Choroid plexus epithelial cell (primary cell): ENCODE measurements around the gene ENO3.

Source experiments
- DNase-seq: peaks from one replicate; pipeline ENCODE4 v3.0.0-alpha.2; 2010; ENCODE audit warnings: low read depth
- H3K4me3 ChIP-seq: 2 replicates; pipeline ENCODE4 v1.5.1; 2011; ENCODE audit warnings: low read depth, mild to moderate bottlenecking, control low read depth, low read length, moderate library complexity
- CTCF ChIP-seq: conservative IDR thresholded peaks from 2 replicates; pipeline ENCODE4 v1.5.1; 2011; ENCODE audit warnings: low read depth, mild to moderate bottlenecking, control low read depth, inconsistent platforms, low read length, moderate library complexity

ENO3 gene

GRCh38 chr17:4973256-4974114, 22.6 kb downstream of the ENO3 start:
- no peak for TF ChIP-seq CTCF
- no peak for DNase-seq
- H3K4me3 ChIP-seq: no peak overlapping the region

DNA sequence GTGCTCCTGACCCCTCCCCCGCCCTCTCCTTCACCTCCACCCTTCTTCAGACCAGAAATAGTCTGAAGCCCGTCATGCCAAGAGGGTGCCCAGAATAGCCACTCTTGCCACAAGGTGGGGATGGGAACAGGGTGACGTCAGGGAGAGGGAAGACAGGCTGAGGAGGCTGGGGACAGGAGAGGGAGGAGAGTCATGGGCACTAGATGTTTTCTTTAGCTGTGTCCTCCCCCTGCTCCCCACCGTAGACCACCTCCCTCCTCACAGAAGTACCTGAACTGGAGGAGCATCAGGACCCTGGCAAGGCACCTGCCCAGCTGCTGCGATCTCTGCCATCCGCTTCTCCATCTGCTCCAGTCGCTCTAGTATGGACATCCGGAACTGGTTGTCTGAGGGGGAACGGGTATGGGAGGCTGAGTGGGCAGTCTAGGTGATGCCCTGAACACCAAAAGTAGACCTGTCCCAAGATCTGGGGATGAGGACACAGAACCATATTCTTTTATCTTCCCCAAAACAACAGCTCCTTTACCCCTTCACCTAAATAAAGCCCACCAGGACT, 23.3 kb downstream of the ENO3 start:
- H3K4me3 ChIP-seq: no peak overlapping the region
- TF ChIP-seq CTCF: no peak
- DNase-seq: no peak

DNA sequence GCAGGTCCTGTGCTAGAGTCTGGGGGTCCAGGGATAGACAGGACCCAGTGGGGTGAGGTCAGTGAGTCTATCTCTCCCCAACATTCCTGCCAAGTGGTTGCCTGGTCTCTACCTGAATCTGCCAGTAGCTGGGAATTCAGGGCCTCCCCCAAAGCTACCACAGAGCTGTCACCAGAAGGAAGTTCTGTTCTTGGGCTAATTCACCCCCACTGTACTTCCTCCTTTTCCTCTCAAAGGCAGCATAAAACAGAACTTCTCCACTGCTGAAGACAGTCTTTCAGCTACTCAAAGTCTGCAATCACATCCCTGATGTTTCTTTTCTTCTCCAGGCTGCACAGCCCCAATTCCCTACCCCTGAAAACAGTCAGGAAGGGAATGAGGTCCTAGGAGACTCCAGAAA, 27.8 kb downstream of the ENO3 start:
- no peak for DNase-seq
- no peak overlapping the region for H3K4me3 ChIP-seq
- no peak for TF ChIP-seq CTCF

DNA sequence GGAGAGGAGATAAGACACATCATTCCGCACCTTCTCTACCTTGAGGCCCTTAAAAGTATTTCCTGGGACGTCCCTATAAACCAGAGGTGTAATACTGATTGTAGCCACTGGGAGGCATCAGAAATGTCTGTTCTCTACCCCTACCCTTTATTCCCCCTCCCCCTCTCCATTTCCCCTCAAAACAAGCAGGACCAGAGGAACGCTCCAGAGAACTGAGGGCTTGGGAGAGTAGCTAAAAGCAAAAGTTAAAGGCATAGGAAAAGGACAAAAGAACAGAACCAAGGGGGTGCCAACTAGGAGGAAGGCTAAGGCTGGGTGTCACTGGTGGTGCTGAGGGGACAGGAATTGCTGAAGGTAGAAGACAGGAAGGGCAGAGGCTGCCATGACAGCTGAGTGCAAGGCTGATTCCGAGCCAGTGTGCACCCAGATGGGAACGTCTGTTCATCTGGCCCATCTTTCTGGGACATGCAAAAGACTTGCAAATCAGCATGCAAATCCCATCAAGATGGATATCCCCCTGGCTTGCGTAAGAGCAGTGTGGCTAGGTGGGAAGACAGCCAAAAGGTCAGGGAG, 29.8 kb downstream of the ENO3 start:
- H3K4me3 ChIP-seq: no peak overlapping the region
- TF ChIP-seq CTCF: peak; percentile 71
- DNase-seq: peak; percentile 69

GRCh38 chr17:4982305-4982704, 31.4 kb downstream of the ENO3 start:
- no peak overlapping the region for H3K4me3 ChIP-seq
- TF ChIP-seq CTCF: no peak
- no peak for DNase-seq

DNA sequence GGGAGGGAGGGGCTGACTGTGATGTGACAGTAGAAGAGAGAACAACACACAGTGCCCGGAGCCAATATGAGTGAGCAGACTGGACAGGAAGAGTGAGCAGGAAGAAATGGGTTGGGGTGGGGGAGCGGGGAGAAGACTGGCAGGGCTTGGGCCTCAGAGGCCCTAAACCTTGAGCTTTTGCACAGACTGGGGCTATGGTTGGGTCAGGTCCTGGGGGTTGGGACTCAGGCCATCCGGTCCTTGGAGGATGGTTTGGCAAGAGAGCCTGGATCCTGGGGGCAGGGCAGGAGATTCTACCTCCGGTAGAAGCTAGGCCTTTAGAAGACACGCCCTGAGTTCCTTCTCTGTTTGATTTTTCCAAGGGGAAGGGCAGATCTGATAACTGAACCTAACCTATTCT, 35.5 kb downstream of the ENO3 start:
- no peak for TF ChIP-seq CTCF
- no peak for DNase-seq
- H3K4me3 ChIP-seq: peak overlapping the region; percentile 87
